ENCODE measurements around the gene CRP.

CRP gene

DNA sequence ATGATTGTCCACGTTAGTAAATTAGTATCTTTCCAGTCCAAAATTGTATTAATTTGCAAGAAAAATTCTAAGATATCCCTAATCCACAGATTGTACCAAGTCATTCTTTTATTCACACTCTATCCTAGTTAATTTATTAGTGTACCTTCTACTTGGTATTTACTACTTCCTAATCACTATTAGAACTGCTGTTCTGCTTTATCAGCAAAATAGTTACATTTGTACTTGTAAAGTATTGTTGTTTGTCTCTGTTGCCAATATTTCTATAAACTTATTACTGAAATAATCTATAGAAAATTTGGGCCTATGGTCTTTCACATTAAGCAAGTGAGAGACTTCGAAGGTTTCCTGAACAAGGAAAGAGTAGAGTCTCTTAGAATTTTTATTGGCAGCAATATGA is 5.6 kb upstream of the CRP start:
- TF ChIP-seq, protein P1, sequence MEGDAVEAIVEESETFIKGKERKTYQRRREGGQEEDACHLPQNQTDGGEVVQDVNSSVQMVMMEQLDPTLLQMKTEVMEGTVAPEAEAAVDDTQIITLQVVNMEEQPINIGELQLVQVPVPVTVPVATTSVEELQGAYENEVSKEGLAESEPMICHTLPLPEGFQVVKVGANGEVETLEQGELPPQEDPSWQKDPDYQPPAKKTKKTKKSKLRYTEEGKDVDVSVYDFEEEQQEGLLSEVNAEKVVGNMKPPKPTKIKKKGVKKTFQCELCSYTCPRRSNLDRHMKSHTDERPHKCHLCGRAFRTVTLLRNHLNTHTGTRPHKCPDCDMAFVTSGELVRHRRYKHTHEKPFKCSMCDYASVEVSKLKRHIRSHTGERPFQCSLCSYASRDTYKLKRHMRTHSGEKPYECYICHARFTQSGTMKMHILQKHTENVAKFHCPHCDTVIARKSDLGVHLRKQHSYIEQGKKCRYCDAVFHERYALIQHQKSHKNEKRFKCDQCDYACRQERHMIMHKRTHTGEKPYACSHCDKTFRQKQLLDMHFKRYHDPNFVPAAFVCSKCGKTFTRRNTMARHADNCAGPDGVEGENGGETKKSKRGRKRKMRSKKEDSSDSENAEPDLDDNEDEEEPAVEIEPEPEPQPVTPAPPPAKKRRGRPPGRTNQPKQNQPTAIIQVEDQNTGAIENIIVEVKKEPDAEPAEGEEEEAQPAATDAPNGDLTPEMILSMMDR (IDR thresholded peaks at IDR 0.05; ENCODE audit: low read depth, low read length, missing control alignments) = no peak
- no peak overlapping the region for H3K4me3 ChIP-seq (ENCODE audit: low read depth, low read length)
- DNase-seq (ENCODE audit: low read depth) = no peak

DNA sequence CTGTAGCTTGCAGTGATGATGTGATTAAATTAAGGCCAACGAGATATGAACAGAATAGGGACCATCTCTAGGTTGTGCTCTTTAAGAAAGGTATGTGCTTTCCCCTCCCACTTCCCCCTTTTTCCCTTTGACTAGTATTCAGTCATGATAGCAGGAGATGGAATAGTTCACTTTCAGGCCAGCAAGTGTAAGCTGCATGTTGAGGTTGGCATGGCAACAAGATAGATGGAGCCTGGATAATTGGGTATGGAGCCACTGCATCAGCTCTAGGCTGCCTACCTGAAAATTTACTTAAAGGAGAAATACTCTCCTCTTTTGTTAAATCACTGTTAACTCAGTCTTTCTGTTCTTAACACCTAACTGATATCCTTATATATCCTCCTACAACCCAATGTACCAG is 1.5 kb upstream of the CRP start:
- TF ChIP-seq, protein P1 (IDR thresholded peaks at IDR 0.05; ENCODE audit: low read depth, low read length, missing control alignments) = no peak

DNA sequence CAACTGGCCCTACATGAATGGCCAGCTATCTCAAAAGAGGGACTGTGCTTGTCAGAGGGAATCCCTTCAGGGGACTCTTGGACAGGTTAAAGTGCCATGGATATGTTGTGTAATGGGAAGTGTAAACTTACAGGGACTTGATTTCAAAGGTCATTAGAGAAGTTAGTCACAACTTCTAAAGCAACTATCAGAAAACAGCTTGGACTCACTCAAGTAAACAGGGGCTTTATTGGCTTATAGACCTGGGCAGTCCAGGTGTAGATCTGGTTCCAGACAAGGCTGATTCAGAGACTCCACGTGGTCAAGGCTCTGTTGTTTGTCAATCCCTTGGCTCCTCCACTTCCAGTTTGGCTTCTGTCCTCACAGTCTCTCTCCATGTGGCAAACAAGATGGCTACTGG is 2.3 kb downstream of the CRP start:
- H3K4me3 ChIP-seq (ENCODE audit: low read depth, low read length) = no peak overlapping the region
- TF ChIP-seq, protein P1 (IDR thresholded peaks at IDR 0.05; ENCODE audit: low read depth, low read length, missing control alignments) = no peak
- no peak for DNase-seq (ENCODE audit: low read depth)

More for the DNA sequence above, 1.5 kb upstream of the CRP start:
- no peak overlapping the region for H3K4me3 ChIP-seq (ENCODE audit: low read depth, low read length)
- no peak for DNase-seq (ENCODE audit: low read depth)

DNA sequence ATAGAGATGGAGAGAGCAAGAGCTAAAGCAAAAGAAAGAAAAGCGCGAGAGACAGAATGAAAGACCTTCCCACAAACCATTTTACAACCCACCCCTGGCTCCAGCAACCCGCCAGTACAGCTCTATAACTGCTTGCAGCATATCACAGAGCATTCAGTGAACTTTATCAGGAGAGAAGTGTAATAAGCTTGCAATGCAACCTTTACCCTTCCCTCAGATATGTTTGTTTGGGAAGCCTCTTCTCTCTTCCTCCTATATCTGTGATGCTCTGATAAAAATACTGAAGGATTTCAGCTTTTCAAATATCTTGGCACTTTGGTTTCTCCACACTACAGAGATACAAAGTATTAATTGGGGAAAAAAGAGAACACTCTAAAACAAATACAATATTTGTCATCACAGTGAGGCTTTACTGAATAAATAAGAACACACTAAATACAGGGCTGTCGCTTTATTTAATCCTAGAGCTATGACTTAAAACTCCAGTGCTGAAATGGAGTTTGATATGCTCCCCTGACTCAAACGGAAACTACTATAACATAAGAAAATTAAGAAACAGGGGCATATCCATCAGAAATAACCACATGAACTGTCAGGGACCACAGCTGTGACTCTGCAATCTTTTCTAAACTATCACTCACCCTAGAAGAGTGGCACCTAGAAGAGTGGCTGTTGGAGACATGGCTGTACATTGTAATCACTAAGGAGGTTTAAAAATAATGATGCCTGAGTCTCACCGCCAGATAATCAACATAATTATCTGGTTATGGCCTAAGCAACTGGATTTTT is 6.7 kb downstream of the CRP start:
- DNase-seq (ENCODE audit: low read depth) = no peak
- H3K4me3 ChIP-seq (ENCODE audit: low read depth, low read length) = no peak overlapping the region
- TF ChIP-seq, protein P1 (IDR thresholded peaks at IDR 0.05; ENCODE audit: low read depth, low read length, missing control alignments) = no peak

DNA sequence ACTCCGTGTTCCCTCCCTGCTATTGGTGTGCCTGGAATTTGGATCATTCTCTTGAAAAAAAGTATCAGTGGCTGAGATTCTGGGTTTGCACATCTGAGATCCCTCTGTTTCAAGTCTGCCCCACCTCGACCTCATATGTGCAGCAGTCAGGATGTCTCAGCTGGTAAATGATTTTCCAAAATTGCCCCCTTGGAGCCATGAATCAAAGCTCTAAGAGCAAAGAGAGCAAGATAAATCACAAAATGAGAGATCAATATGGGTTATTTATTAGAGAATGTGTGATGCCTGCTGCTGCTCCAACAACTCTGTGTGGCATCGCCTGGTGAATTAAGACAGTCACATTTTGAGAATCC is 8.5 kb downstream of the CRP start:
- TF ChIP-seq, protein P1 (IDR thresholded peaks at IDR 0.05; ENCODE audit: low read depth, low read length, missing control alignments) = no peak
- no peak overlapping the region for H3K4me3 ChIP-seq (ENCODE audit: low read depth, low read length)
- DNase-seq (ENCODE audit: low read depth) = no peak

DNA sequence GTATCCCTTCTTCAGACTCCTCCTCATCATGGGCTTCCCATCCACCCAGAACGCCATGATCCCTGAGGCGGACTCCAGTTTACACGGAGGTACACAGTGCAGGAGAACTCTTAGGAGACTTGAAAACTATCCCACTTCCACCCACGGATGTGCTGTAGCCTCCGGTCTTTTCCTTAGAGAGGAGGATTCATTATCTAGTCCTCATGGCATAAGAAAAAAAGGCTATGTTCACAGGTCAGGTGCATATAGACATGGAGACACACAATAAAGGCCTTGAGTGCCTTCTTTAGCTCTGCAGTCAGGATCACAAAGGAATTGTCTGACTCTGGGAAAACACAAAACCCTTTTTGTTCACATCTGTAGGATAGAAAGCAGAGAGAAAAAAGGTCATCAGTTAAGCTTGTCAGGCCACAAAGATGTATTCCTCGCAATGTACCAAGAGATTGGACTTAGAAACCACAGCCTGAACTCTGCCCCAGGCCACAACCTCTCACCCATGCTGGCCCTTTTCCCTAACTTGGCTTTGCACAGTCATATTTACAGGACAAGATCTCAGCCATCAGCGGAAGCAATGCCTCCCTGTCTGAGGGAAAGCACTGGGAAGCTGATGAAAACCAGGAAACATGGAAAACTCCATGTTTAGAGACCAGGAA is 9.0 kb downstream of the CRP start:
- H3K4me3 ChIP-seq (ENCODE audit: low read depth, low read length) = no peak overlapping the region
- TF ChIP-seq, protein P1 (IDR thresholded peaks at IDR 0.05; ENCODE audit: low read depth, low read length, missing control alignments) = no peak
- no peak for DNase-seq (ENCODE audit: low read depth)
